ENCODE data around the gene HNRNPA2B1.

HNRNPA2B1 gene

DNA sequence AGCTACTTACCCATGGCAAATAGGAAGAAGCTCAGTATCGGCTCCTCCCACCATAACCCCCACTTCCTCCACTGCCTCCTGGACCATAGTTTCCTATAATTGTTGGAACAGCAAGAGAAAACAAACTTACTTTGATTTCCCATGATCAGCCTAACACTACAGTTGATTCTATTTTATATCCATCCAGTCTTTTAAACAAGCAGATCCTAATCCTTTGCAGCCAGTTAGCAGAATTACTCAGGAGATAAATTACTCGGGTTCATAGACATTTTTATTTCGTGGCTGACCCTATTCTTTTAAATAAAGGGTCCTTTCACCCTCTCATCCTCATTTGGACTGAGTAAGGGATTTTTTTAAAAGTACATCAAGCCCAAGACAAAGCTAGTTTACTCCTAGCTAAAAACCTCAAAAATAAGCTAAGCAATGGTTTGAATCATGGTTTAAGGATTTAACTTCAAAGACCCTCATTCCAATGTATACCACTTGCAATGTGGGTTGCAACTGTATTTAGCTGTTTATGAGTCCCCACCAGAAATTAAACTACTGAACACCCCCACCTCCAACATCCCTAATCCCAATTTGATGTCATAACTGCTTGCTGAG, 8.0 kb downstream of the HNRNPA2B1 start:
- H3K9me2 ChIP-seq (replicated peaks; ENCODE audit: low read depth, low read length), result no peaks in the 10 kb centered on the region
- peaks cover 7% of the 10 kb centered on the region for H3K27me3 ChIP-seq (ENCODE audit: insufficient read depth, low read length, poor library complexity, severe bottlenecking)
- H3K79me2 ChIP-seq (ENCODE audit: insufficient read depth, low read length), result peaks cover 90% of the 10 kb centered on the region
- peak overlapping the region; percentile 93 for H3K4me3 ChIP-seq (ENCODE audit: low read length, poor library complexity, severe bottlenecking)
- H3K36me3 ChIP-seq (ENCODE audit: insufficient read depth, low read length), result peaks cover 93% of the 10 kb centered on the region
- peaks cover 4% of the 10 kb centered on the region; the same call in 1 of the 2 replicates for H3F3A ChIP-seq (ENCODE audit: low read depth)
- H3K4me2 ChIP-seq (ENCODE audit: low read depth, low read length, poor library complexity, severe bottlenecking), result peak overlapping the region; percentile 96
- H3K4me1 ChIP-seq (ENCODE audit: insufficient read depth, low read length, poor library complexity, severe bottlenecking), result peaks cover 58% of the 10 kb centered on the region
- H4K20me1 ChIP-seq (ENCODE audit: insufficient read depth, low read length, poor library complexity, severe bottlenecking), result peaks cover 100% of the 10 kb centered on the region
- H3K9me3 ChIP-seq (ENCODE audit: insufficient read depth, low read depth, low read length), result no peaks in the 10 kb centered on the region
- peak overlapping the region; percentile 99 for H3K9ac ChIP-seq (ENCODE audit: low read depth, low read length, poor library complexity, severe bottlenecking)
- TF ChIP-seq EZH2phosphoT487 (IDR thresholded peaks at IDR 0.05; ENCODE audit: borderline replicate concordance) (no peak), CTCF (conservative IDR thresholded peaks at IDR 0.05; ENCODE audit: low read length) (no peak)
- no peak overlapping the region for H2AFZ ChIP-seq (ENCODE audit: low read length)

DNA sequence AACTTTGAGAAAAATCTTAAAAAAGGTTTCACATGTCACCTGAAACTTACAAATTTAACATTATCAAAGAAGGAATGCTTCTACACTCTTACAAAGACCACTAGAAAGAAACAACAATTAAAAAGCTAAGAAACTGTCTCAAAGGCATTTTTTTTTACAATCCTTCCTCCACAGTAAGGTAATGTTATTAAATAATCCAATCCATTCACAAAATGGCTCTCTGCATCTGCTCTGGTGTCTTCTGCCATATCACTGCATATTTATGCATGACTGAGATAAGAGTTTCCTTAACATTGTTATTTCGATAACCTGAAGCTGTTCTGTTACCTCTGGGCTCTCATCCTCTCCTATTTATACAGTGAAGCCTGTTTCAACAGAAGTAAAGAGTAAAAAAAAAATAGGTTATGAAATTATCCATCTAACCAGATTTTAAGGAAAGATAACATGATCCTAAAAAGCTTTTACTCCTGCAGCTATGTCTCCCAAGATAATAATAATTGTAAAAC, 8.5 kb downstream of the HNRNPA2B1 start:
- peaks cover 52% of the 10 kb centered on the region for H3K4me1 ChIP-seq (ENCODE audit: insufficient read depth, low read length, poor library complexity, severe bottlenecking)

DNA sequence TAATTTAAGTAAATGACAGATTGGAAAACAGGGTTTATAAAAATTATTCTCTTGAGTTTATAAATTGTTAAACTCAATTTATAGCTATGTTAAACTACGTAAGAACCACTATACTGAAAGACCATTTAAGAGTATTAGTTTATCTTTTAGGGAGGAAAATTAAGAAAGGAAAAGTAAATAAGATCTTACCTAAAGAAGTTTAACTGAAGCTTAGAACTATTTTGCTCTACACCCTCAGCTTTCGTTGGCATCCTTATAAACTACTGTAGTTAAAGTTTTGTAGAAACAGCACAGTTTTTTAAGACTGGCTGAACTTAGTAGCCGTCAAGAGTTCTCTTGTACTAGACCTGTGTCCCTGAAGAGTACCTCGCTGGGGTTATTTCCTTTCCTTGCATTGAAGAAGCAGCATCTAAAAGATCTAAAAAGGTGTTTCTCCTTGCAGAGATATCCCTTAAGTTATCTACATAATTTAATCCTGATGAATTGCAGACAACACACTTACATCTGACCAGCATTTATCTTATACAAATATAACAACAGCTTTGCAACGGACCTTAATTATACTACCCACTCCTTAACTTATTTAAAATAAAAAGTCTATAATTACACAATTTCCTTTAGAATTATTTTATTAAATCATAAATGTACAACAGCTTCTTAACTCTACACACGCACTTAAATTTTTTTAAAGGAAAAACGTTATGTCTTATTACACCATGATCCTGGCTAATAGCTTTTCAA, 9.1 kb downstream of the HNRNPA2B1 start:
- peaks cover 8% of the 10 kb centered on the region for H3F3A ChIP-seq (ENCODE audit: low read depth)
- peaks cover 5% of the 10 kb centered on the region for H3K27me3 ChIP-seq (ENCODE audit: insufficient read depth, low read length, poor library complexity, severe bottlenecking)
- H4K20me1 ChIP-seq (ENCODE audit: insufficient read depth, low read length, poor library complexity, severe bottlenecking), result peaks cover 100% of the 10 kb centered on the region
- no peak overlapping the region for H3K9ac ChIP-seq (ENCODE audit: low read depth, low read length, poor library complexity, severe bottlenecking)
- no peak for TF ChIP-seq EZH2phosphoT487 (IDR thresholded peaks at IDR 0.05; ENCODE audit: borderline replicate concordance)
- TF ChIP-seq CTCF (conservative IDR thresholded peaks at IDR 0.05; ENCODE audit: low read length), result no peak
- H3K79me2 ChIP-seq (ENCODE audit: insufficient read depth, low read length), result peaks cover 78% of the 10 kb centered on the region
- peak overlapping the region; percentile 96 for H3K4me2 ChIP-seq (ENCODE audit: low read depth, low read length, poor library complexity, severe bottlenecking)
- no peaks in the 10 kb centered on the region for H3K9me2 ChIP-seq (replicated peaks; ENCODE audit: low read depth, low read length)
- peak overlapping the region; percentile 93 for H3K4me3 ChIP-seq (ENCODE audit: low read length, poor library complexity, severe bottlenecking)
- H3K9me3 ChIP-seq (ENCODE audit: insufficient read depth, low read depth, low read length), result no peaks in the 10 kb centered on the region
- H2AFZ ChIP-seq (ENCODE audit: low read length), result no peak overlapping the region
- peaks cover 46% of the 10 kb centered on the region for H3K4me1 ChIP-seq (ENCODE audit: insufficient read depth, low read length, poor library complexity, severe bottlenecking)
- H3K36me3 ChIP-seq (ENCODE audit: insufficient read depth, low read length), result peaks cover 81% of the 10 kb centered on the region

More for the DNA sequence above, 8.5 kb downstream of the HNRNPA2B1 start:
- Histone ChIP-seq H3K9ac (ENCODE audit: low read depth, low read length, poor library complexity, severe bottlenecking) (peak overlapping the region; percentile 99), H3K4me3 (ENCODE audit: low read length, poor library complexity, severe bottlenecking) (peak overlapping the region; percentile 93), H4K20me1 (ENCODE audit: insufficient read depth, low read length, poor library complexity, severe bottlenecking) (peaks cover 100% of the 10 kb centered on the region), H3K79me2 (ENCODE audit: insufficient read depth, low read length) (peaks cover 84% of the 10 kb centered on the region), H3F3A (ENCODE audit: low read depth) (peaks cover 7% of the 10 kb centered on the region), H3K27me3 (ENCODE audit: insufficient read depth, low read length, poor library complexity, severe bottlenecking) (peaks cover 7% of the 10 kb centered on the region), H2AFZ (ENCODE audit: low read length) (no peak overlapping the region), H3K9me2 (replicated peaks; ENCODE audit: low read depth, low read length) (no peaks in the 10 kb centered on the region), H3K36me3 (ENCODE audit: insufficient read depth, low read length) (peaks cover 88% of the 10 kb centered on the region), H3K4me2 (ENCODE audit: low read depth, low read length, poor library complexity, severe bottlenecking) (peak overlapping the region; percentile 96), H3K9me3 (ENCODE audit: insufficient read depth, low read depth, low read length) (no peaks in the 10 kb centered on the region)
- TF ChIP-seq EZH2phosphoT487 (IDR thresholded peaks at IDR 0.05; ENCODE audit: borderline replicate concordance) (no peak), CTCF (conservative IDR thresholded peaks at IDR 0.05; ENCODE audit: low read length) (no peak)
